ENCODE results near the gene NR2F2. TPM values are rescaled to one million over a fixed set of nuclear protein-coding genes. Genes with fewer than 3 reads are reported as not detected.
A peak's percentile ranks its signal among the peaks of the same experiment; 100 is the strongest.

Gene NR2F2
- total RNA-seq, 1 experiment from 2014 or later = 72.1 TPM

GRCh38 chr15:96333131-96334016, 2.9 kb downstream of the NR2F2 start:
- TF ChIP-seq EZH2 (IDR thresholded peaks at IDR 0.05; ENCODE audit: low read depth) (no peak), CTCF (conservative IDR thresholded peaks at IDR 0.05) (no peak)
- H4K20me1 ChIP-seq (ENCODE audit: insufficient read depth) = peaks cover 44% of the 10 kb centered on the region
- no peaks in the 10 kb centered on the region for H3K9me3 ChIP-seq (ENCODE audit: insufficient read depth, low read depth)
- peak overlapping the region; percentile 61 for H2AFZ ChIP-seq
- DNase-seq = no peak
- no TSS peak for BruUV-seq (replicated peaks)
- no peaks in the 10 kb centered on the region for H3K9me2 ChIP-seq (ENCODE audit: insufficient read depth)
- H3K4me3 ChIP-seq = peak overlapping the region; percentile 90
- H3K36me3 ChIP-seq (ENCODE audit: low read depth) = peaks cover 37% of the 10 kb centered on the region
- peaks cover 19% of the 10 kb centered on the region; the same call in 1 of the 2 replicates for H3F3A ChIP-seq (ENCODE audit: insufficient read depth, low read depth)
- peak overlapping the region; percentile 55 for H3K27ac ChIP-seq
- H3K79me2 ChIP-seq (ENCODE audit: low read depth) = peaks cover 90% of the 10 kb centered on the region
- no peaks in the 10 kb centered on the region for H3K27me3 ChIP-seq (ENCODE audit: insufficient read depth, low read depth)
- ChIA-PET POLR2A (ENCODE audit: unreplicated experiment) (interaction anchor here (0.6 kb wide), 1 partner anchor 458 kb away, joined by 23 read pairs; no protein-coding TSS in a partner anchor), CTCF (interaction anchor here (0.6 kb wide), 1 partner anchor 305 kb away, joined by 6 read pairs; no protein-coding TSS in a partner anchor)
- intact Hi-C loops (cut with micrococcal nuclease; ENCODE audit: unreplicated experiment) = no loop called here
- peak overlapping the region; percentile 94 for H3K4me2 ChIP-seq
- peaks cover 59% of the 10 kb centered on the region for H3K4me1 ChIP-seq (replicated peaks; ENCODE audit: insufficient read depth)

GRCh38 chr15:96334017-96334704, 3.7 kb downstream of the NR2F2 start:
- ChIA-PET CTCF (no interaction called here), POLR2A (ENCODE audit: unreplicated experiment) (interaction anchor here (0.6 kb wide), 1 partner anchor 459 kb away, joined by 23 read pairs; no protein-coding TSS in a partner anchor)
- Histone ChIP-seq H4K20me1 (ENCODE audit: insufficient read depth) (peaks cover 46% of the 10 kb centered on the region), H3K4me2 (peak overlapping the region; percentile 94), H3K4me3 (peak overlapping the region; percentile 90), H3K4me1 (replicated peaks; ENCODE audit: insufficient read depth) (peaks cover 58% of the 10 kb centered on the region), H3K36me3 (ENCODE audit: low read depth) (peaks cover 45% of the 10 kb centered on the region), H3F3A (ENCODE audit: insufficient read depth, low read depth) (peaks cover 17% of the 10 kb centered on the region; the same call in 1 of the 2 replicates), H3K9me2 (ENCODE audit: insufficient read depth) (no peaks in the 10 kb centered on the region), H3K27me3 (ENCODE audit: insufficient read depth, low read depth) (no peaks in the 10 kb centered on the region), H3K27ac (no peak overlapping the region), H3K9me3 (ENCODE audit: insufficient read depth, low read depth) (no peaks in the 10 kb centered on the region), H3K79me2 (ENCODE audit: low read depth) (peaks cover 90% of the 10 kb centered on the region), H2AFZ (no peak overlapping the region)
- BruUV-seq (replicated peaks) = no TSS peak
- intact Hi-C loops (cut with micrococcal nuclease; ENCODE audit: unreplicated experiment) = no loop called here
- no peak for TF ChIP-seq CTCF (conservative IDR thresholded peaks at IDR 0.05)
- DNase-seq = no peak

GRCh38 chr15:96334705-96335410, 4.4 kb downstream of the NR2F2 start:
- intact Hi-C loops (cut with micrococcal nuclease; ENCODE audit: unreplicated experiment) = no loop called here

More at GRCh38 chr15:96334705-96335410, 4.4 kb downstream of the NR2F2 start:
- peaks cover 47% of the 10 kb centered on the region for H3K36me3 ChIP-seq (ENCODE audit: low read depth)
- no peaks in the 10 kb centered on the region for H3K9me3 ChIP-seq (ENCODE audit: insufficient read depth, low read depth)
- no peak overlapping the region for H3K27ac ChIP-seq
- peaks cover 55% of the 10 kb centered on the region for H3K4me1 ChIP-seq (replicated peaks; ENCODE audit: insufficient read depth)
- peak overlapping the region; percentile 90 for H3K4me3 ChIP-seq
- peaks cover 53% of the 10 kb centered on the region for H4K20me1 ChIP-seq (ENCODE audit: insufficient read depth)
- no peak overlapping the region for H2AFZ ChIP-seq
- peaks cover 10% of the 10 kb centered on the region; the same call in 1 of the 2 replicates for H3F3A ChIP-seq (ENCODE audit: insufficient read depth, low read depth)
- H3K27me3 ChIP-seq (ENCODE audit: insufficient read depth, low read depth) = no peaks in the 10 kb centered on the region
- DNase-seq = no peak
- BruUV-seq (replicated peaks) = no TSS peak
- ChIA-PET POLR2A (ENCODE audit: unreplicated experiment) (no interaction called here), CTCF (no interaction called here)
- peaks cover 90% of the 10 kb centered on the region for H3K79me2 ChIP-seq (ENCODE audit: low read depth)
- peak overlapping the region; percentile 94 for H3K4me2 ChIP-seq
- no peaks in the 10 kb centered on the region for H3K9me2 ChIP-seq (ENCODE audit: insufficient read depth)
- TF ChIP-seq EZH2 (IDR thresholded peaks at IDR 0.05; ENCODE audit: low read depth) (no peak), CTCF (conservative IDR thresholded peaks at IDR 0.05) (no peak)
